Stimulated activated CD4-positive, alpha-beta T cell treated with anti-CD3 and anti-CD28 coated beads, Interleukin-12 subunit alpha, Interleukin-12 subunit beta, amount 100 ng/mL, for 4 hours (primary cell): ENCODE measurements around the gene SEC61A2.
"Not testable (repeated sequence)": the region's sequence is repeated elsewhere in the genome, so short reads cannot be mapped to it uniquely, and the experiment has no call there.

Experiments
- DNase-seq: peaks from one replicate; pipeline ENCODE4 v3.0.0-alpha.2; 2020

The SEC61A2 gene

GRCh38 chr10:12162927-12163326 lies 33.5 kb downstream of the SEC61A2 start:
- DNase-seq = no peak

GRCh38 chr10:12164085-12164484 lies 34.6 kb downstream of the SEC61A2 start:
- no peak for DNase-seq

GRCh38 chr10:12165036-12165435 lies 35.6 kb downstream of the SEC61A2 start:
- DNase-seq = no peak

- no peak for DNase-seq
Observed at GRCh38 chr10:12165999-12166775, 36.7 kb downstream of the SEC61A2 start.

GRCh38 chr10:12171512-12171911 lies 42.0 kb downstream of the SEC61A2 start:
- not testable (repeated sequence) for DNase-seq

- DNase-seq = no peak
Observed at GRCh38 chr10:12177642-12178041, 48.2 kb downstream of the SEC61A2 start.

GRCh38 chr10:12179606-12180170 lies 50.2 kb downstream of the SEC61A2 start:
- DNase-seq = no peak

GRCh38 chr10:12180221-12180974 lies 50.9 kb downstream of the SEC61A2 start:
- DNase-seq = no peak

- peak; percentile 51 for DNase-seq
Observed at GRCh38 chr10:12181065-12181775, 51.7 kb downstream of the SEC61A2 start.

- DNase-seq = no peak
Observed at GRCh38 chr10:12184165-12184564, 54.7 kb downstream of the SEC61A2 start.

- DNase-seq = no peak
Observed at GRCh38 chr10:12186323-12186722, 56.8 kb downstream of the SEC61A2 start.

- no peak for DNase-seq
Observed at GRCh38 chr10:12187321-12187905, 57.9 kb downstream of the SEC61A2 start.

- no peak for DNase-seq
Observed at GRCh38 chr10:12188656-12189055, 59.2 kb downstream of the SEC61A2 start.

GRCh38 chr10:12189426-12189825 lies 59.9 kb downstream of the SEC61A2 start:
- DNase-seq = no peak

GRCh38 chr10:12191715-12192114 lies 62.2 kb downstream of the SEC61A2 start:
- DNase-seq = no peak

- no peak for DNase-seq
Observed at GRCh38 chr10:12193193-12193592, 63.7 kb downstream of the SEC61A2 start.

- DNase-seq = peak; percentile 17
Observed at GRCh38 chr10:12194752-12195271, 65.3 kb downstream of the SEC61A2 start.

- DNase-seq = no peak
Observed at GRCh38 chr10:12195281-12195602, 65.8 kb downstream of the SEC61A2 start.

GRCh38 chr10:12195603-12196506 lies 66.4 kb downstream of the SEC61A2 start, which contains the start of the genes CDC123 and NUDT5:
CDC123 (plus strand) TSS chr10:12196188; CDS start chr10:12196246, 58 bp downstream.
NUDT5 (minus strand) TSS chr10:12195891; CDS start chr10:12186291, 9,600 bp downstream.
- peak; percentile 76 for DNase-seq

GRCh38 chr10:12196531-12197211 lies 67.2 kb downstream of the SEC61A2 start:
- DNase-seq = no peak

GRCh38 chr10:12198156-12198555 lies 68.7 kb downstream of the SEC61A2 start:
- no peak for DNase-seq
